HepG2 (cell line): ENCODE measurements around the gene LMAN2L. TPM values are rescaled to one million over a fixed set of nuclear protein-coding genes. Genes with fewer than 3 reads are reported as not detected.
A peak's percentile ranks its signal among the peaks of the same experiment; 100 is the strongest.

Source experiments
- ARID4A ChIP-seq: sonication (generic); formaldehyde crosslinking; IDR thresholded peaks from 2 replicates; pipeline ENCODE4 v1.5.0; 2020; ENCODE audit warnings: mild to moderate bottlenecking, missing genetic modification reagents, borderline replicate concordance
- DNMT3B ChIP-seq: conservative IDR thresholded peaks from 2 replicates; pipeline ENCODE4 v1.6.1; 2016; ENCODE audit warnings: missing biosample characterization, control low read depth
- DR1 ChIP-seq: sonication (generic); formaldehyde crosslinking; IDR thresholded peaks from 2 replicates; pipeline ENCODE4 v1.8.0; 2021; ENCODE audit warnings: mild to moderate bottlenecking, missing genetic modification reagents, inconsistent platforms
- FOXJ3 ChIP-seq: sonication (generic); formaldehyde crosslinking; IDR thresholded peaks from 2 replicates; pipeline ENCODE4 v1.4.0; 2020; ENCODE audit warnings: missing genetic modification reagents, mild to moderate bottlenecking, borderline replicate concordance
- GPBP1L1 ChIP-seq: sonication (generic); formaldehyde crosslinking; IDR thresholded peaks from 2 replicates; pipeline ENCODE4 v1.5.0; 2020; ENCODE audit warnings: mild to moderate bottlenecking, missing genetic modification reagents
- HNRNPK ChIP-seq: fragments of 200-400 bp; formaldehyde crosslinking; IDR thresholded peaks from 2 replicates; pipeline ENCODE4 v1.6.1; 2018; ENCODE audit warnings: low read length, low read depth, moderate library complexity, mild to moderate bottlenecking; ENCODE audit not compliant: poor library complexity, severe bottlenecking
- NR2C2 ChIP-seq: sonication (generic); formaldehyde crosslinking; IDR thresholded peaks from 2 replicates; pipeline ENCODE4 v1.4.0; 2020; ENCODE audit warnings: missing genetic modification reagents, mild to moderate bottlenecking, moderate library complexity, borderline replicate concordance
- PAF1 ChIP-seq: IDR thresholded peaks from 2 replicates; pipeline ENCODE4 v1.6.1; 2016; ENCODE audit warnings: missing genetic modification reagents, missing compliant biosample characterization
- RNF2 ChIP-seq: fragments of 450-650 bp; conservative IDR thresholded peaks from 2 replicates; pipeline ENCODE4 v1.6.1; 2016; ENCODE audit warnings: low read depth
- SMARCE1 ChIP-seq: fragments of 450-650 bp; IDR thresholded peaks from 2 replicates; pipeline ENCODE4 v1.6.1; 2017; ENCODE audit warnings: borderline replicate concordance
- SPEN ChIP-seq: sonication (generic); formaldehyde crosslinking; IDR thresholded peaks from 2 replicates; pipeline ENCODE4 v1.5.1; 2020; ENCODE audit warnings: low read depth, mild to moderate bottlenecking, missing genetic modification reagents
- TGIF2 ChIP-seq: IDR thresholded peaks from 2 replicates; pipeline ENCODE4 v1.6.1; 2016; ENCODE audit warnings: control low read depth, missing compliant biosample characterization
- XBP1 ChIP-seq: sonication (generic); formaldehyde crosslinking; IDR thresholded peaks from 2 replicates; pipeline ENCODE4 v1.5.0; 2020; ENCODE audit warnings: missing genetic modification reagents
- YEATS2 ChIP-seq: sonication (generic); formaldehyde crosslinking; IDR thresholded peaks from 2 replicates; pipeline ENCODE4 v1.4.0; 2020; ENCODE audit warnings: missing genetic modification reagents, borderline replicate concordance
- ZBTB43 ChIP-seq: sonication (generic); formaldehyde crosslinking; conservative IDR thresholded peaks from 2 replicates; pipeline ENCODE4 v1.4.0; 2020; ENCODE audit warnings: missing genetic modification reagents
- ZNF10 ChIP-seq: sonication (generic); formaldehyde crosslinking; IDR thresholded peaks from 2 replicates; pipeline ENCODE4 v1.4.0; 2020; ENCODE audit warnings: mild to moderate bottlenecking, low read depth, missing genetic modification reagents, borderline replicate concordance
- ZNF547 ChIP-seq: sonication (generic); formaldehyde crosslinking; IDR thresholded peaks from 2 replicates; pipeline ENCODE4 v1.5.1; 2020; ENCODE audit warnings: mild to moderate bottlenecking, missing genetic modification reagents
- ZNF598 ChIP-seq: sonication (generic); formaldehyde crosslinking; IDR thresholded peaks from 2 replicates; pipeline ENCODE4 v1.5.1; 2020; ENCODE audit warnings: mild to moderate bottlenecking, missing genetic modification reagents, borderline replicate concordance
- polyA plus RNA-seq, 8 experiments: library from polyadenylated mRNA; depleted of rRNA in 3 of 8; stranded (reverse) in 7 of 8; unstranded in 1 of 8; fragments of >200 nt; fragmentation: Illumina TruSeq in 4 of 8; extraction: Trizol in 4 of 8; gene quantifications; 2 replicates each; pipeline versions ENCODE4 v1.2.1 to v1.2.3, GENCODE V29; 2011 to 2016; ENCODE audit warnings: low read depth in 4 of 8, missing spikeins in 1 of 8, mixed read lengths in 1 of 8; ENCODE audit not compliant: insufficient read depth in 1 of 8
- total RNA-seq, 5 experiments: library from RNA; depleted of rRNA; stranded (reverse); fragments of >200 nt; fragmentation: Illumina TruSeq; extraction: Trizol; gene quantifications; 2 replicates each; pipeline ENCODE4 v1.2.3, GENCODE V29; 2016; ENCODE audit warnings: low read depth in 1 of 5
- TF ChIP-seq, protein P1 (sequence below): sonication (generic); formaldehyde crosslinking; IDR thresholded peaks from 2 replicates; pipeline ENCODE4 v1.9.0; 2021; ENCODE audit warnings: missing genetic modification reagents, borderline replicate concordance

Gene LMAN2L
- total and polyA plus RNA-seq, 2 of the 13 experiments (the other 11 are each of a cell fraction or from before 2014, with no cell fraction given): 39.1 to 57.9 TPM

DNA sequence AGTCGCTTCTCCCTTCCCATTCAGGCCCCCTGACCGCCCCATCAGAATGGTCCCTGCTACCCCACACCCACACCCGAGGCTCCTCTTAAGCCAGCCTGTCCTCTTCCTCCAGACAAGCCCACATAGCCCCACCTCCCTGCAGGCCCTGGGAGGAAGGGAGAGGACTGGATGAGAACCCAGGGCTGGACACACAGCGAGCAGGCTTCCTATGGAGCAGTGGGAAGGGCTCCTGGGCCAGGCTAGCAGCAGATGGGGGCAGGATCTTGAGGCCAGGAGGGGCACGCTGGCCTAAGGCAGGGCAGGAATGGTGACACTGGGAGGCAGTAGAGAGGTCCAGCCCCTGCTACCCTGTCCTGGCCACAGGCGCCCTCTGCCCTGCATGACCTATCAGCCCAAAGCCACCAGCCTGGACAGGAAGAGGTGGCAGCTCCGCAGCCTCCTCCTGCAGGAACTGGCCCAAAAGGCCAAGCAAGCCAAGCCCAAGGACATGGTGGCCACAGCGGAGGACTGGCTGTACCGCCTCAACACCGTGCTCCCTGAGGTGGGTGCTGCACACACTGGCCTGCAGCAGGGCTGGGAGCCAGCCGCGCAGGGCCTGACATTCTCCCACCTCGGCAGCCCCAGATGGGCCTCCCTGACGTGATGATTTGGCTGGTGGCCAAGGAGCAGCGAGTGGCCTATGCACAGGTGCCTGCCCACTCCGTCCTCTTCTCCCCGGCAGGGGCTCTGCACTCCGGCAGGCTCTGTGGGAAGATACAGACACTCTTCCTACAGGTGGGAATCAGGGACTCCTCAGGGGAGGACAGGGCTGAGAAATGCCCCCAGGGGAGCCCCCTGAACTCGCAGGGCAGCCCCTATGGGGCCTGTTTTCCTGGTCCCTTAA lies 54.0 kb downstream of the LMAN2L start (continued):
- TF ChIP-seq ZBTB43 (CRISPR knock-in tag) (no peak), RNF2 (no peak), TGIF2 (CRISPR knock-in tag) (no peak), GPBP1L1 (no peak), SPEN (CRISPR knock-in tag) (no peak), ZNF598 (peak; percentile 61; the same call in 1 of the 2 replicates), ZNF10 (CRISPR knock-in tag) (no peak), YEATS2 (peak; percentile 28; the same call in 1 of the 2 replicates), SMARCE1 (no peak), ARID4A (CRISPR knock-in tag) (peak; percentile 72; the same call in 1 of the 2 replicates), XBP1 (CRISPR knock-in tag) (no peak), DNMT3B (CRISPR knock-in tag) (no peak), FOXJ3 (CRISPR knock-in tag) (no peak), DR1 (CRISPR knock-in tag) (no peak), PAF1 (CRISPR knock-in tag) (no peak), ZNF547 (peak; percentile 50; the same call in 1 of the 2 replicates), HNRNPK (no peak), NR2C2 (peak; percentile 56; the same call in 1 of the 2 replicates)
- TF ChIP-seq, protein P1, sequence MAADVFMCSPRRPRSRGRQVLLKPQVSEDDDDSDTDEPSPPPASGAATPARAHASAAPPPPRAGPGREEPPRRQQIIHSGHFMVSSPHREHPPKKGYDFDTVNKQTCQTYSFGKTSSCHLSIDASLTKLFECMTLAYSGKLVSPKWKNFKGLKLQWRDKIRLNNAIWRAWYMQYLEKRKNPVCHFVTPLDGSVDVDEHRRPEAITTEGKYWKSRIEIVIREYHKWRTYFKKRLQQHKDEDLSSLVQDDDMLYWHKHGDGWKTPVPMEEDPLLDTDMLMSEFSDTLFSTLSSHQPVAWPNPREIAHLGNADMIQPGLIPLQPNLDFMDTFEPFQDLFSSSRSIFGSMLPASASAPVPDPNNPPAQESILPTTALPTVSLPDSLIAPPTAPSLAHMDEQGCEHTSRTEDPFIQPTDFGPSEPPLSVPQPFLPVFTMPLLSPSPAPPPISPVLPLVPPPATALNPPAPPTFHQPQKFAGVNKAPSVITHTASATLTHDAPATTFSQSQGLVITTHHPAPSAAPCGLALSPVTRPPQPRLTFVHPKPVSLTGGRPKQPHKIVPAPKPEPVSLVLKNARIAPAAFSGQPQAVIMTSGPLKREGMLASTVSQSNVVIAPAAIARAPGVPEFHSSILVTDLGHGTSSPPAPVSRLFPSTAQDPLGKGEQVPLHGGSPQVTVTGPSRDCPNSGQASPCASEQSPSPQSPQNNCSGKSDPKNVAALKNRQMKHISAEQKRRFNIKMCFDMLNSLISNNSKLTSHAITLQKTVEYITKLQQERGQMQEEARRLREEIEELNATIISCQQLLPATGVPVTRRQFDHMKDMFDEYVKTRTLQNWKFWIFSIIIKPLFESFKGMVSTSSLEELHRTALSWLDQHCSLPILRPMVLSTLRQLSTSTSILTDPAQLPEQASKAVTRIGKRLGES (CRISPR knock-in tag): no peak
